Tibial nerve (tissue), 4 donors: ENCODE results near the gene SH3BGR.

Experiments used
- EP300 ChIP-seq, 2 donors: sonication (generic); formaldehyde crosslinking; IDR thresholded peaks; one replicate each; pipeline ENCODE4 v1.6.1; 2017; ENCODE audit warnings: antibody characterized with exemption in 2 of 2, mild to moderate bottlenecking in 1 of 2
- POLR2A ChIP-seq, 2 donors: fragments of 450-650 bp; IDR thresholded peaks; one replicate each; pipeline ENCODE4 v1.6.1; 2017; ENCODE audit warnings: antibody characterized with exemption in 2 of 2, mild to moderate bottlenecking in 2 of 2, moderate library complexity in 2 of 2
- TF ChIP-seq, protein P1 (sequence below), 5 experiments: fragments of 200-600 bp in 3 of 5; fragments of 450-650 bp in 2 of 5; sonication (generic) in 3 of 5; IDR thresholded peaks; one replicate each; pipeline ENCODE4 v1.5.1; 2016 to 2019; ENCODE audit warnings: antibody characterized with exemption in 5 of 5, mild to moderate bottlenecking in 3 of 5, moderate library complexity in 2 of 5

DNA sequence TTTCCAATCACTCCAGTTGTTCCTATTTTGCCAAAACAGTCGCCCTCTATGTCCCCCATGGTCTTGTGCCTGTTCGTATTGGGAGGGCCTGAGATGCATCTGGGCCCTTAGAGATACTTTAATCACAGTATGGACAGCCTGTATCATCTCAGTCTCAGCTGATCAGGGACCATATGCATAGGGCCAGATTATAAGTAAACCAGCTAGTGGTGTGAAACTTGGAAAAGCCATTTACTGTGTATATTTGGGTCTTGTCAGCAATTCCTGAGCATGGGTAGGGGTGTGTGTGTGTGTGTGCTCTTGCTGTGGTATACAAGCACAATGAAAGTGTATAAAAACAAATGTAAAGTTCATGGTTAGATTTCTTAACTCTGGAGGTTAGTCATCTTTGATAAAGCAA lies 22.8 kb downstream of the SH3BGR start:
- TF ChIP-seq, protein P1, sequence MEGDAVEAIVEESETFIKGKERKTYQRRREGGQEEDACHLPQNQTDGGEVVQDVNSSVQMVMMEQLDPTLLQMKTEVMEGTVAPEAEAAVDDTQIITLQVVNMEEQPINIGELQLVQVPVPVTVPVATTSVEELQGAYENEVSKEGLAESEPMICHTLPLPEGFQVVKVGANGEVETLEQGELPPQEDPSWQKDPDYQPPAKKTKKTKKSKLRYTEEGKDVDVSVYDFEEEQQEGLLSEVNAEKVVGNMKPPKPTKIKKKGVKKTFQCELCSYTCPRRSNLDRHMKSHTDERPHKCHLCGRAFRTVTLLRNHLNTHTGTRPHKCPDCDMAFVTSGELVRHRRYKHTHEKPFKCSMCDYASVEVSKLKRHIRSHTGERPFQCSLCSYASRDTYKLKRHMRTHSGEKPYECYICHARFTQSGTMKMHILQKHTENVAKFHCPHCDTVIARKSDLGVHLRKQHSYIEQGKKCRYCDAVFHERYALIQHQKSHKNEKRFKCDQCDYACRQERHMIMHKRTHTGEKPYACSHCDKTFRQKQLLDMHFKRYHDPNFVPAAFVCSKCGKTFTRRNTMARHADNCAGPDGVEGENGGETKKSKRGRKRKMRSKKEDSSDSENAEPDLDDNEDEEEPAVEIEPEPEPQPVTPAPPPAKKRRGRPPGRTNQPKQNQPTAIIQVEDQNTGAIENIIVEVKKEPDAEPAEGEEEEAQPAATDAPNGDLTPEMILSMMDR (IDR thresholded peaks at IDR 0.05), result no peak
- no peak for TF ChIP-seq POLR2A (IDR thresholded peaks at IDR 0.05)
- no peak for TF ChIP-seq EP300 (IDR thresholded peaks at IDR 0.05)
